HCT116 (cell line): Measurements from ENCODE around the gene INTS2.

Source experiments
- POLR2A ChIP-seq: IDR thresholded peaks from 2 replicates; pipeline ENCODE4 v1.7.0; 2011; ENCODE audit warnings: borderline replicate concordance; ENCODE audit not compliant: insufficient read depth, insufficient read length; ENCODE audit errors: extremely low read depth
- POLR2AphosphoS5 ChIP-seq: IDR thresholded peaks from 2 replicates; pipeline ENCODE4 v1.6.1; 2011; ENCODE audit warnings: mild to moderate bottlenecking, low read depth, low read length, moderate library complexity
- TF ChIP-seq, protein P1 (sequence below): IDR thresholded peaks from 2 replicates; pipeline ENCODE4 v1.6.1; 2012; ENCODE audit warnings: low read depth

- no peak for TF ChIP-seq POLR2A
- no peak for TF ChIP-seq POLR2AphosphoS5
- TF ChIP-seq, protein P1, sequence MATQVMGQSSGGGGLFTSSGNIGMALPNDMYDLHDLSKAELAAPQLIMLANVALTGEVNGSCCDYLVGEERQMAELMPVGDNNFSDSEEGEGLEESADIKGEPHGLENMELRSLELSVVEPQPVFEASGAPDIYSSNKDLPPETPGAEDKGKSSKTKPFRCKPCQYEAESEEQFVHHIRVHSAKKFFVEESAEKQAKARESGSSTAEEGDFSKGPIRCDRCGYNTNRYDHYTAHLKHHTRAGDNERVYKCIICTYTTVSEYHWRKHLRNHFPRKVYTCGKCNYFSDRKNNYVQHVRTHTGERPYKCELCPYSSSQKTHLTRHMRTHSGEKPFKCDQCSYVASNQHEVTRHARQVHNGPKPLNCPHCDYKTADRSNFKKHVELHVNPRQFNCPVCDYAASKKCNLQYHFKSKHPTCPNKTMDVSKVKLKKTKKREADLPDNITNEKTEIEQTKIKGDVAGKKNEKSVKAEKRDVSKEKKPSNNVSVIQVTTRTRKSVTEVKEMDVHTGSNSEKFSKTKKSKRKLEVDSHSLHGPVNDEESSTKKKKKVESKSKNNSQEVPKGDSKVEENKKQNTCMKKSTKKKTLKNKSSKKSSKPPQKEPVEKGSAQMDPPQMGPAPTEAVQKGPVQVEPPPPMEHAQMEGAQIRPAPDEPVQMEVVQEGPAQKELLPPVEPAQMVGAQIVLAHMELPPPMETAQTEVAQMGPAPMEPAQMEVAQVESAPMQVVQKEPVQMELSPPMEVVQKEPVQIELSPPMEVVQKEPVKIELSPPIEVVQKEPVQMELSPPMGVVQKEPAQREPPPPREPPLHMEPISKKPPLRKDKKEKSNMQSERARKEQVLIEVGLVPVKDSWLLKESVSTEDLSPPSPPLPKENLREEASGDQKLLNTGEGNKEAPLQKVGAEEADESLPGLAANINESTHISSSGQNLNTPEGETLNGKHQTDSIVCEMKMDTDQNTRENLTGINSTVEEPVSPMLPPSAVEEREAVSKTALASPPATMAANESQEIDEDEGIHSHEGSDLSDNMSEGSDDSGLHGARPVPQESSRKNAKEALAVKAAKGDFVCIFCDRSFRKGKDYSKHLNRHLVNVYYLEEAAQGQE: no peak
Observed at GRCh38 chr17:61878520-61878919, 49.3 kb downstream of the INTS2 start.
